Astrocyte of the cerebellum (primary cell): ENCODE data around the gene LRRFIP2.
"Not testable (repeated sequence)": the region's sequence is repeated elsewhere in the genome, so short reads cannot be mapped to it uniquely, and the experiment has no call there.

Experiments
- DNase-seq: peaks from one replicate; pipeline ENCODE4 v3.0.0-alpha.2; 2011; ENCODE audit warnings: low read depth
- H3K4me3 ChIP-seq: 2 replicates; pipeline ENCODE4 v1.5.1; 2011; ENCODE audit warnings: mild to moderate bottlenecking, low read depth, low read length, moderate library complexity
- in situ Hi-C: cut with HindIII; loops from 2 replicates; pipeline ENCODE4 v1.10.0; 2017; ENCODE audit warnings: low sequenced_read_pairs
- TF ChIP-seq, protein P1 (sequence below): IDR thresholded peaks from 2 replicates; pipeline ENCODE4 v1.5.1; 2012; ENCODE audit warnings: low read length, low read depth, moderate library complexity, mild to moderate bottlenecking; ENCODE audit errors: missing control alignments

Gene LRRFIP2

GRCh38 chr3:37218206-37218605 is 43.8 kb upstream of the LRRFIP2 start:
- in situ Hi-C loops: loop anchor here (25.0 kb wide), 1 partner anchor 181 kb away; no protein-coding TSS in a partner anchor
- H3K4me3 ChIP-seq: no peak overlapping the region
- no peak for DNase-seq
- TF ChIP-seq, protein P1, sequence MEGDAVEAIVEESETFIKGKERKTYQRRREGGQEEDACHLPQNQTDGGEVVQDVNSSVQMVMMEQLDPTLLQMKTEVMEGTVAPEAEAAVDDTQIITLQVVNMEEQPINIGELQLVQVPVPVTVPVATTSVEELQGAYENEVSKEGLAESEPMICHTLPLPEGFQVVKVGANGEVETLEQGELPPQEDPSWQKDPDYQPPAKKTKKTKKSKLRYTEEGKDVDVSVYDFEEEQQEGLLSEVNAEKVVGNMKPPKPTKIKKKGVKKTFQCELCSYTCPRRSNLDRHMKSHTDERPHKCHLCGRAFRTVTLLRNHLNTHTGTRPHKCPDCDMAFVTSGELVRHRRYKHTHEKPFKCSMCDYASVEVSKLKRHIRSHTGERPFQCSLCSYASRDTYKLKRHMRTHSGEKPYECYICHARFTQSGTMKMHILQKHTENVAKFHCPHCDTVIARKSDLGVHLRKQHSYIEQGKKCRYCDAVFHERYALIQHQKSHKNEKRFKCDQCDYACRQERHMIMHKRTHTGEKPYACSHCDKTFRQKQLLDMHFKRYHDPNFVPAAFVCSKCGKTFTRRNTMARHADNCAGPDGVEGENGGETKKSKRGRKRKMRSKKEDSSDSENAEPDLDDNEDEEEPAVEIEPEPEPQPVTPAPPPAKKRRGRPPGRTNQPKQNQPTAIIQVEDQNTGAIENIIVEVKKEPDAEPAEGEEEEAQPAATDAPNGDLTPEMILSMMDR: no peak

- in situ Hi-C loops: loop anchor here (25.0 kb wide), 1 partner anchor 180 kb away; no protein-coding TSS in a partner anchor
- TF ChIP-seq, protein P1: no peak
- no peak for DNase-seq
- no peak overlapping the region for H3K4me3 ChIP-seq
Measured at GRCh38 chr3:37217098-37217849, 42.9 kb upstream of the LRRFIP2 start.

- TF ChIP-seq, protein P1: no peak
- DNase-seq: no peak
Measured at GRCh38 chr3:37216597-37217097, 42.3 kb upstream of the LRRFIP2 start.

GRCh38 chr3:37214076-37214475 is 39.7 kb upstream of the LRRFIP2 start:
- TF ChIP-seq, protein P1: no peak
- in situ Hi-C loops: loop anchor here (25.0 kb wide), 1 partner anchor 177 kb away; no protein-coding TSS in a partner anchor
- H3K4me3 ChIP-seq: no peak overlapping the region
- DNase-seq: no peak

More at GRCh38 chr3:37216597-37217097, 42.3 kb upstream of the LRRFIP2 start:
- in situ Hi-C loops: loop anchor here (25.0 kb wide), 1 partner anchor 179 kb away; no protein-coding TSS in a partner anchor
- H3K4me3 ChIP-seq: no peak overlapping the region

DNA sequence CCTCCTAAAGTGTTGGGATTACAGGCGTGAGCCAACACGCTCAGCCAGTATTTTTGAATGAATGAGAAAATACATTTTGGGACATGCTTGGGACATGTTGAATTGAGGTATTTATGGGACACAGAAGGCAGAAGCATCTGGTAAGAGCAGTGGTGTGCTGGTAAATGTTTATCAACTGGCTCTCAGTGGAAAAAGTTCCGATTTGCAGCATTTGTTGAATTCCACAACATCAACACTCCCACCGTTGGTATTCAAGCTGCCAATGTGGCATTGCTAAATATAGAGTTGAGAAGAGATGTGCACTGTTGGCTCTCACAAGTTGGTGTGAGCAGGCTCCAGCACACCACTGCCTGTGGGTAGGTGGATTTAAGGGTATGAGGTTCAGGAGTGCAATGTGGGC is 35.8 kb upstream of the LRRFIP2 start:
- in situ Hi-C loops: loop anchor here (25.0 kb wide), 1 partner anchor 173 kb away; no protein-coding TSS in a partner anchor
- DNase-seq: no peak
- TF ChIP-seq, protein P1: no peak
- H3K4me3 ChIP-seq: no peak overlapping the region

GRCh38 chr3:37208576-37208975 is 34.2 kb upstream of the LRRFIP2 start:
- DNase-seq, H3K4me3 ChIP-seq: not testable (repeated sequence)

DNA sequence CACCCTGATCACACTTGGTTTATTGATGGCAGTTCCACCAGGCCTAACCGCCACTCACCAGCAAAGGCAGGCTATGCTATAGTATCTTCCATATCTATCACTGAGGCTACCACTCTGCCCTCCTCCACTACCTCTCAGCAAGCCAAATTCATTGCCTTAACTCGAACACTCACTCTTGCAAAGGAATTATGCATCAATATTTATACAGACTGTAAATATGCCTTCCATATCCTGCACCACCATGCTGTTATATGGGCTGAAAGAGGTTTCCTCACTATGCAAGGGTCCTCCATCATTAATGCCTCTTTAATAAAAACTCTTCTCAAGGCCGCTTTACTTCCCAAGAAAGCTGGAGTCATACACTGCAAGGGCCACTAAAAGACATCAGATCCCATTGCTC is 33.6 kb upstream of the LRRFIP2 start:
- not testable (repeated sequence) for H3K4me3 ChIP-seq, DNase-seq
- in situ Hi-C loops: loop anchor here (25.0 kb wide), 1 partner anchor 171 kb away; no protein-coding TSS in a partner anchor

More at GRCh38 chr3:37208576-37208975, 34.2 kb upstream of the LRRFIP2 start:
- in situ Hi-C loops: loop anchor here (25.0 kb wide), 1 partner anchor 171 kb away; no protein-coding TSS in a partner anchor

- not testable (repeated sequence) for DNase-seq, H3K4me3 ChIP-seq
- in situ Hi-C loops: loop anchor here (25.0 kb wide), 1 partner anchor 169 kb away; no protein-coding TSS in a partner anchor
Measured at GRCh38 chr3:37206041-37206440, 31.7 kb upstream of the LRRFIP2 start.
